Gastroesophageal sphincter (tissue), 4 donors: Measurements from ENCODE around the gene PLXNA2. TPM values are rescaled to one million over a fixed set of nuclear protein-coding genes. Genes with fewer than 3 reads are reported as not detected.

ENCODE experiments used
- ATAC-seq: fragments of 150-250 bp; one replicate; pipeline ENCODE4 v1.9.1; 2016; ENCODE audit warnings: mild to moderate bottlenecking, moderate library complexity
- H3K27ac ChIP-seq, 4 donors: fragments of 200-600 bp; sonication (generic) in 3 of 4; 1 replicate in 3 of 4; 2 replicates in 1 of 4; pipeline ENCODE4 v1.5.1; 2016 to 2019
- H3K27me3 ChIP-seq: fragments of 200-600 bp; sonication (generic); one replicate; pipeline ENCODE4 v1.5.1; 2019
- H3K36me3 ChIP-seq, 2 donors: fragments of 200-600 bp; sonication (generic); one replicate each; pipeline ENCODE4 v1.5.1; 2019; ENCODE audit warnings: control low read depth in 1 of 2
- H3K4me1 ChIP-seq, 3 donors: fragments of 200-600 bp; sonication (generic); 1 replicate in 2 of 3; 2 replicates in 1 of 3; pipeline ENCODE4 v1.5.1; 2016 to 2019; ENCODE audit warnings: control low read depth in 2 of 3
- H3K4me3 ChIP-seq, 2 donors: fragments of 200-600 bp; sonication (generic); one replicate each; pipeline ENCODE4 v1.5.1; 2019; ENCODE audit warnings: mild to moderate bottlenecking in 1 of 2, moderate library complexity in 1 of 2
- H3K9me3 ChIP-seq, 3 donors: fragments of 200-600 bp; sonication (generic); one replicate each; pipeline ENCODE4 v1.5.1; 2017 to 2019; ENCODE audit warnings: control low read depth in 2 of 3
- CTCF ChIP-seq, 4 experiments: fragments of 200-600 bp in 2 of 4; fragments of 450-650 bp in 2 of 4; sonication (generic) in 1 of 4; IDR thresholded peaks; one replicate each; pipeline ENCODE4 v1.5.1; 2017 to 2019; ENCODE audit warnings: antibody characterized with exemption in 4 of 4, mild to moderate bottlenecking in 2 of 4, moderate library complexity in 2 of 4
- EP300 ChIP-seq: sonication (generic); formaldehyde crosslinking; IDR thresholded peaks from one replicate; pipeline ENCODE4 v1.6.1; 2017; ENCODE audit warnings: antibody characterized with exemption, mild to moderate bottlenecking
- POLR2A ChIP-seq, 2 donors: fragments of 450-650 bp; IDR thresholded peaks; one replicate each; pipeline ENCODE4 v1.6.1; 2017; ENCODE audit warnings: antibody characterized with exemption in 2 of 2, mild to moderate bottlenecking in 2 of 2, moderate library complexity in 1 of 2
- POLR2AphosphoS5 ChIP-seq: sonication (generic); formaldehyde crosslinking; IDR thresholded peaks from one replicate; pipeline ENCODE4 v1.6.1; 2017; ENCODE audit warnings: antibody characterized with exemption
- WGBS, 2 donors: methylation state at CpG; one replicate each; pipeline ENCODE4 v1.1.5; 2018; ENCODE audit warnings: low coverage in 1 of 2; 5-methylcytosine and 5-hydroxymethylcytosine counted together
- total RNA-seq, 4 donors: library from RNA; depleted of rRNA; stranded (reverse); fragments of >200 nt; gene quantifications; one replicate each; pipeline ENCODE4 v1.1.0, GENCODE V29; 2016

The PLXNA2 gene
- total RNA-seq, 4 donors from 2014 or later = 12.5 to 38.3 (median 32.0) TPM

- Histone ChIP-seq H3K27me3 (no peaks in the 10 kb centered on the region), H3K4me3 (no peak overlapping the region), H3K9me3 (no peaks in the 10 kb centered on the region), H3K4me1 (peaks cover 0 to 8% (median 0%) of the 10 kb centered on the region in 3 donors), H3K27ac (no peak overlapping the region), H3K36me3 (peaks cover 0 to 85% of the 10 kb centered on the region in 2 donors)
- no peak for TF ChIP-seq CTCF (IDR thresholded peaks at IDR 0.05)
- no peak for TF ChIP-seq POLR2AphosphoS5
- TF ChIP-seq POLR2A (IDR thresholded peaks at IDR 0.05) = no peak
- TF ChIP-seq EP300 = no peak
- ATAC-seq = no peak
- 29 to 71% methylated on average over 1 of the region's 4 CpGs for WGBS, 2 donors
Measured at GRCh38 chr1:208058756-208059155, 185.4 kb downstream of the PLXNA2 start.

GRCh38 chr1:208058267-208058666 lies 185.9 kb downstream of the PLXNA2 start:
- Histone ChIP-seq H3K27ac (no peak overlapping the region), H3K4me1 (peaks cover 0 to 8% (median 0%) of the 10 kb centered on the region in 3 donors), H3K36me3 (peaks cover 0 to 87% of the 10 kb centered on the region in 2 donors), H3K27me3 (no peaks in the 10 kb centered on the region), H3K9me3 (no peaks in the 10 kb centered on the region), H3K4me3 (no peak overlapping the region)
- TF ChIP-seq EP300 (no peak), POLR2AphosphoS5 (no peak), CTCF (IDR thresholded peaks at IDR 0.05) (no peak), POLR2A (IDR thresholded peaks at IDR 0.05) (no peak)
- no peak for ATAC-seq
- 100% methylated on average over 1 of the region's 12 CpGs; no CpG with 5 or more reads in 1 of the 2 donors for WGBS, 2 donors

- no peak for ATAC-seq
- Histone ChIP-seq H3K9me3 (no peaks in the 10 kb centered on the region), H3K27me3 (no peaks in the 10 kb centered on the region), H3K36me3 (peaks cover 0 to 94% of the 10 kb centered on the region in 2 donors), H3K27ac (no peak overlapping the region), H3K4me1 (peaks cover 0 to 8% (median 0%) of the 10 kb centered on the region in 3 donors), H3K4me3 (no peak overlapping the region)
- no peak for TF ChIP-seq POLR2AphosphoS5
- no peak for TF ChIP-seq POLR2A (IDR thresholded peaks at IDR 0.05)
- no peak for TF ChIP-seq EP300
- no peak for TF ChIP-seq CTCF (IDR thresholded peaks at IDR 0.05)
- 100% methylated on average over 2 of the region's 2 CpGs; no CpG with 5 or more reads in 1 of the 2 donors for WGBS, 2 donors
Measured at GRCh38 chr1:208057056-208057455, 187.1 kb downstream of the PLXNA2 start.

GRCh38 chr1:208055535-208055934 lies 188.6 kb downstream of the PLXNA2 start:
- Histone ChIP-seq H3K27me3 (no peaks in the 10 kb centered on the region), H3K9me3 (no peaks in the 10 kb centered on the region), H3K4me1 (peaks cover 0 to 8% (median 0%) of the 10 kb centered on the region in 3 donors), H3K27ac (no peak overlapping the region), H3K36me3 (peaks cover 0 to 98% of the 10 kb centered on the region in 2 donors), H3K4me3 (no peak overlapping the region)
- no peak for TF ChIP-seq POLR2AphosphoS5
- no peak for TF ChIP-seq POLR2A (IDR thresholded peaks at IDR 0.05)
- no peak for TF ChIP-seq EP300
- TF ChIP-seq CTCF (IDR thresholded peaks at IDR 0.05) = no peak
- WGBS, 2 donors = 91 to 92% methylated on average over 9 to 11 of the region's 11 CpGs
- no peak for ATAC-seq

- WGBS, 2 donors = 89 to 93% methylated on average over 10 of the region's 13 CpGs
- TF ChIP-seq CTCF (IDR thresholded peaks at IDR 0.05) (no peak), POLR2A (IDR thresholded peaks at IDR 0.05) (no peak), EP300 (no peak), POLR2AphosphoS5 (no peak)
- H3K36me3 ChIP-seq = peaks cover 0 to 98% of the 10 kb centered on the region in 2 donors
Measured at GRCh38 chr1:208054911-208055379, 189.2 kb downstream of the PLXNA2 start.

More at GRCh38 chr1:208054911-208055379, 189.2 kb downstream of the PLXNA2 start:
- no peak for ATAC-seq
- peaks cover 0 to 8% (median 0%) of the 10 kb centered on the region in 3 donors for H3K4me1 ChIP-seq
- no peaks in the 10 kb centered on the region for H3K27me3 ChIP-seq
- no peaks in the 10 kb centered on the region for H3K9me3 ChIP-seq
- H3K27ac ChIP-seq = no peak overlapping the region
- no peak overlapping the region for H3K4me3 ChIP-seq
